ENCODE data around the gene LPP.
A peak's percentile ranks its signal among the peaks of the same experiment; 100 is the strongest.

LPP gene

DNA sequence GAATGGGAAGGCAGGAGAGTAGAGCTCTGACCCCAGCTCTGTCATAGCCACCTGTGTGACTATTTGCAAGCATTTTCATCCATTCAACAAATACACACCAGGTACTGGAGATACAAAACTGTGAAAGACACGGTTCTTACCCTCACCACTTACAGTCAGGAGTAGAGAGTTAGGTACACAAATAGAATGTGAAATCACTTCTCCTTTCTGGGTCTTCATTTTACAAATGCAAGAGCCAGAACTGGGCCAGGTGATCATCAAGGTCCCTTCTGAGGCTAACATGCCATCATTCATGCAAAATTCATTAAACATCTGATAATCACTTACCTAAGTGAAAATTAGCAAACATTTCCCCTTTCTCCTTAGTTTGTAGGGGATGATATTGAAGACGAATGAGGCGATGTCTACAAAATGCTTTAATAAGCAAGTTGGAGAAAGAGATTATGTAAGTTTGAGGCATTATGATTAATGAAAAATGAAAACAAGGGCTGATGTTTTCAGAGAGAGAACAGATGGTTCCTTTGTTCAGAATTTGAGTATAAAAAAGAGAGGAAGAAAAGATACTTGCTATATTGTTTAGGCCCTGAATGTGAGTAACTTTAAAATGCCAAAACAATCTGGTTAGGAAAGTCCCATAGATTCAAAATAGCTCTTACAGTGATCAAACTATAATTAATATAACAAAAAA is 88.6 kb downstream of the LPP start:
- Histone ChIP-seq H3K9me3 (ENCODE audit: severe bottlenecking) (no peaks in the 10 kb centered on the region), H3K27me3 (ENCODE audit: insufficient read depth, poor library complexity, severe bottlenecking) (no peaks in the 10 kb centered on the region), H3K4me3 (ENCODE audit: severe bottlenecking) (no peak overlapping the region), H3K4me1 (ENCODE audit: insufficient read depth, poor library complexity, severe bottlenecking) (peaks cover 21% of the 10 kb centered on the region), H3K27ac (ENCODE audit: poor library complexity, severe bottlenecking) (peak overlapping the region; percentile 15), H3K36me3 (ENCODE audit: low read depth) (no peaks in the 10 kb centered on the region)
- ATAC-seq (ENCODE audit: low read depth) (no peak), DNase-seq (ENCODE audit: low spot score) (no peak)
- TF ChIP-seq CTCF (IDR thresholded peaks at IDR 0.05; ENCODE audit: poor library complexity, severe bottlenecking): no peak

- H3K9me3 ChIP-seq (ENCODE audit: severe bottlenecking): no peaks in the 10 kb centered on the region
- TF ChIP-seq CTCF (IDR thresholded peaks at IDR 0.05; ENCODE audit: poor library complexity, severe bottlenecking): no peak
- H3K27ac ChIP-seq (ENCODE audit: poor library complexity, severe bottlenecking): peak overlapping the region; percentile 15
- H3K4me3 ChIP-seq (ENCODE audit: severe bottlenecking): no peak overlapping the region
- DNase-seq (ENCODE audit: low spot score): no peak
- peaks cover 21% of the 10 kb centered on the region for H3K4me1 ChIP-seq (ENCODE audit: insufficient read depth, poor library complexity, severe bottlenecking)
- no peaks in the 10 kb centered on the region for H3K27me3 ChIP-seq (ENCODE audit: insufficient read depth, poor library complexity, severe bottlenecking)
- H3K36me3 ChIP-seq (ENCODE audit: low read depth): no peaks in the 10 kb centered on the region
- ATAC-seq (ENCODE audit: low read depth): 0 out of 3 replicates have a peak, but pooled peaks have one; percentile 28
Measured at GRCh38 chr3:188243124-188243795, 89.3 kb downstream of the LPP start.

DNA sequence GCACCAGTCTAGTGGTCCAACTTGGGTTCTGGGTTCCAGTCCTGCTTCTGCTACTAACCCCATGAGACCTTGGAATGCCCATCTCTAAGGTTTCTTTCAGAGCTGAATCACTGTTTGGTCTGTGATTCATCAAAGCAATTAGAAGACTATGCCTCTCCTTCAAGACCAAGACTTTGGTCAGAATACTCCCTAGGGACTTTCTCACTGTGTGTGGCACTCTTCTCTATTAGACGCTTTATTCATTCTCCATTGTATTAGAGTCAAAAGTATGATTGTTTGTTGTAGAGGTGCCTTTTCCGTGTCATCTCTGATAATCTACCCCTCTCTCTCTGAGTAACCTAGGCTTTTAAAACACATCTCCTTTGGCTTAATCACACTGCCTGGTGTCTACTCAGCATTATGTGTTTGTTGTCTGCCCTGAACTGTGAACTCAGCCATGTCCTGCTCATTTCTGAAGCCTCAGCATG is 90.5 kb downstream of the LPP start:
- no peaks in the 10 kb centered on the region for H3K27me3 ChIP-seq (ENCODE audit: insufficient read depth, poor library complexity, severe bottlenecking)
- peak; percentile 86 for ATAC-seq (ENCODE audit: low read depth)
- no peak overlapping the region for H3K27ac ChIP-seq (ENCODE audit: poor library complexity, severe bottlenecking)
- H3K9me3 ChIP-seq (ENCODE audit: severe bottlenecking): no peaks in the 10 kb centered on the region
- H3K4me1 ChIP-seq (ENCODE audit: insufficient read depth, poor library complexity, severe bottlenecking): peaks cover 21% of the 10 kb centered on the region
- H3K4me3 ChIP-seq (ENCODE audit: severe bottlenecking): no peak overlapping the region
- no peaks in the 10 kb centered on the region for H3K36me3 ChIP-seq (ENCODE audit: low read depth)
- DNase-seq (ENCODE audit: low spot score): no peak
- TF ChIP-seq CTCF (IDR thresholded peaks at IDR 0.05; ENCODE audit: poor library complexity, severe bottlenecking): no peak

DNA sequence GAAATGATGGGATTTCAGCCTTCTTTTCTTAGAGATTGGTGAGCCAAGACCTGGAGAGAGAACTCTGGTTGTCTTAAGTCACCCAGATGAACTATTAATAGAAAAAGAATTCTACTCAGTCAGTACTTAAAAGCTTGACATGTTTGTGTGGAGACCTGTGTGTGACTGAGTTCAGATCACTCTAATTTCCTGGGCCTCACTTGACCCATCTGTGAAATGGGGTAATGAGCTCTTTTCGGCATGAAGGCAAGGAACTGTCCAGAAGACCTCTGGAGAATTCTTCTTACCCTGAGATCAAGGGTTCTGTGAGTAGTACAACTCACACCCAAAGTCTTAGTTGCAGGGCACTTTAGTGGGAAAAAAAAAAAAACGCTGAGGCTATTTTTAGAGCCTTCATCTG is 92.9 kb downstream of the LPP start:
- H3K27ac ChIP-seq (ENCODE audit: poor library complexity, severe bottlenecking): no peak overlapping the region
- no peak for DNase-seq (ENCODE audit: low spot score)
- no peaks in the 10 kb centered on the region for H3K36me3 ChIP-seq (ENCODE audit: low read depth)
- no peak for ATAC-seq (ENCODE audit: low read depth)
- no peaks in the 10 kb centered on the region for H3K27me3 ChIP-seq (ENCODE audit: insufficient read depth, poor library complexity, severe bottlenecking)
- no peak for TF ChIP-seq CTCF (IDR thresholded peaks at IDR 0.05; ENCODE audit: poor library complexity, severe bottlenecking)
- H3K4me3 ChIP-seq (ENCODE audit: severe bottlenecking): no peak overlapping the region
- H3K9me3 ChIP-seq (ENCODE audit: severe bottlenecking): no peaks in the 10 kb centered on the region
- H3K4me1 ChIP-seq (ENCODE audit: insufficient read depth, poor library complexity, severe bottlenecking): peaks cover 20% of the 10 kb centered on the region
